Mesodermal cell (in vitro differentiated cells): ENCODE data around the gene OSBPL6. TPM values are rescaled to one million over a fixed set of nuclear protein-coding genes. Genes with fewer than 3 reads are reported as not detected.
"Not testable (repeated sequence)": the region's sequence is repeated elsewhere in the genome, so short reads cannot be mapped to it uniquely, and the experiment has no call there.

ENCODE experiments used
- H3K27ac ChIP-seq: 2 replicates; pipeline ENCODE4 v1.7.0; 2013; ENCODE audit warnings: mild to moderate bottlenecking, low read depth, low read length, moderate library complexity; ENCODE audit not compliant: severe bottlenecking
- H3K36me3 ChIP-seq: 2 replicates; pipeline ENCODE4 v1.7.1; 2013; ENCODE audit warnings: mild to moderate bottlenecking, low read length, moderate library complexity; ENCODE audit not compliant: control insufficient read depth, insufficient read depth
- H3K4me1 ChIP-seq: one replicate; pipeline ENCODE4 v1.7.1; 2013; ENCODE audit warnings: mild to moderate bottlenecking, low read length; ENCODE audit not compliant: insufficient read depth, control insufficient read depth, poor library complexity, severe bottlenecking
- H3K4me3 ChIP-seq: 2 replicates; pipeline ENCODE4 v1.7.0; 2013; ENCODE audit warnings: low read length, control low read depth, mild to moderate bottlenecking; ENCODE audit not compliant: insufficient read depth, poor library complexity, severe bottlenecking; ENCODE audit errors: extremely low read depth
- H3K9me3 ChIP-seq: 2 replicates; pipeline ENCODE4 v1.7.1; 2013; ENCODE audit warnings: mild to moderate bottlenecking, low read length, moderate library complexity; ENCODE audit not compliant: control insufficient read depth
- WGBS, 2 experiments: methylation state at CpG; one replicate each; pipeline ENCODE4 v1.1.5; 2013; ENCODE audit warnings: missing lambda C conversion rate in 2 of 2; ENCODE audit not compliant: insufficient coverage in 2 of 2; 5-methylcytosine and 5-hydroxymethylcytosine counted together
- polyA plus RNA-seq, 2 experiments: library from polyadenylated mRNA; stranded (reverse); fragments of 50-300 nt; gene quantifications; one replicate each; pipeline ENCODE4 v1.2.3, GENCODE V29; 2013

Gene OSBPL6
- 11.7 TPM for polyA plus RNA-seq (2013, experiment 1 of 2)
- 11.1 TPM for polyA plus RNA-seq (2013, experiment 2 of 2)

DNA sequence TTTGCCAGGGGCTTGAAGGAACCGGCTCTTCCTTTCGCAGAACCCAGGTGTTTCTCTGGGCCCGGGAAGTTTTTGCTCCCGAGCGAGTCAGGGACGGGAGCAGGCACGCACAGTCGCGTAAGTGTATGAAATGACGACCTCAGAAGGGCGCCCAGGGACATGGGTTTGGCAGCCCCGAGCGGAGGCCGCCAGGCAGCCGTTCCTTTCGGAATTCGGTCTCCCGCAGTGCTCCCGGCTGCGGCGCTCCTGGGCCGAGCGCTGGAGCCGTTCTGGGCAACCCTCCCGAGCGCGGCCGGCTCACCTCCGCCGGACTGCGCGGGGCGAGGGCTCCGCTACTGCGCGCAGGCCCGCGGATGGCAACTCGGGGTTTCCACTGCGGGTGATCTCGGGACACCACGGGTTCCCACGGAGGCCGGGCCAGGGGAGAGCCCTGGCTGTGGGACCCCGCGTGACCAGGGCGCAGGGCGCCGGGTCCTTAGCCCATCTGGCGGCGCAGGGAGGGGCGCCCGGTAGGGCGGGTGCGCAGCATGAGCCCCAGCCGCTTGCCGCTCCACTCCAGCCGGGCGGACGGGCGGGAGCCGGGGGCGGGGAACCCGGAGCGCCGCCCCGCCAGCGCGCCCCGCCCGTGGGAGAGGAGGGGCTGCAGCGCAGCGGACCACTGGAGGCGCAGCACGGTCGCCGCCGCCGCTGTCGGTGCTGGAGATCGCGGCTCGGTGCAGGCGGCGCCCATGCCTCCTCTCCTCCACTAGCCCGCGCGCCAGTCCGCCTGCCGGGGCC lies at the start of gene OSBPL6:
Gene OSBPL6, plus strand, starts transcription at position 690 of the 777 bp plus-strand sequence. CDS start 111,673 bp downstream, outside the sequence.
- H3K27ac ChIP-seq, result peak within 1 kb of the TSS; percentile 55
- peak within 1 kb of the TSS; percentile 80 for H3K4me3 ChIP-seq
- no peaks in the 10 kb centered on the region for H3K9me3 ChIP-seq
- no peaks in the 10 kb centered on the region for H3K36me3 ChIP-seq
- whole genome bisulfite sequencing, 2 experiments, result 0 to 1% methylated on average over 56 to 82 of the region's 90 CpGs
- H3K4me1 ChIP-seq, result no peaks in the 10 kb centered on the region

DNA sequence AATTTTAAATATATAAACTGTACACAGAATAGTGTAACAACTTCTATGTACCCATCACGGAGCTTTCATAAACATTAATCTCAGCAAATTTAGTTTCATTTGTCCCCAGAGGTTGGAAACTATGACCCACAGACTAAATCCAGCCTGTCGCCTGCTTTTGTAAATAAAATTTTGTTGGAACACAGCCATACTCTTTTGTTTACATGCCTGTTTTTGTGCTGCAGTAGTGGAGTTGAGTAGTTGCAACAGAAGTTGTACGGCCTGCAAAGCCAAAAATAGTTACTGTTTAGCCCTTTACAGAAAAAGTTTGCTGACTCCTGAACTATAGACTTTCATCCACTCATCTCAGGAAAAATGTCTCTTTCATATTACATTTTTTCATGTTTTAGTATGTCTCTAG lies 42.3 kb upstream of the OSBPL6 start:
- H3K4me1 ChIP-seq, result no peaks in the 10 kb centered on the region
- H3K27ac ChIP-seq, result no peak overlapping the region
- no peak overlapping the region for H3K4me3 ChIP-seq
- 100% methylated on average over 1 of the region's 3 CpGs for WGBS, 2 experiments
- no peaks in the 10 kb centered on the region for H3K36me3 ChIP-seq
- H3K9me3 ChIP-seq, result peaks cover 2% of the 10 kb centered on the region

GRCh38 chr2:178152542-178152941 lies 41.8 kb upstream of the OSBPL6 start:
- peaks cover 2% of the 10 kb centered on the region for H3K9me3 ChIP-seq
- H3K4me3 ChIP-seq, result no peak overlapping the region
- no peaks in the 10 kb centered on the region for H3K4me1 ChIP-seq
- no peak overlapping the region for H3K27ac ChIP-seq
- no peaks in the 10 kb centered on the region for H3K36me3 ChIP-seq
- 100% methylated on average over 1 of the region's 4 CpGs for WGBS, 2 experiments

DNA sequence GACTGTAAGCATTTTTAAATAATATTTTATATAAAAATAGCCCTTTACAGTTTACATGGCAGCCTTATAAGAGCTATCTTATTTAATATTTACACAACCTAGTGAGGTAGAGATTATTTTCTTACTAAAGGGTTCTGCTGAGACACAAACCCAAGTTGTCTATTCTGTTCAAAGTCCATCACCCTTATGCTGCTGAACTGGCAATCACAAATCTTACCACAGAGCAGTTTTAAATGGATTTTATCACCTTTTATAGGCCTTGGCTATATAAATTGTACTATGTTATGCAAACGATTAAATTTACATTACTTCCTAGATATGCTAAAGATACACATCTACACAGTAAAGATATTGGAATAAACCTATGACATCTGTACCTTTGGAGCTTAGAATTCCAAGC lies 41.3 kb upstream of the OSBPL6 start:
- Histone ChIP-seq H3K4me3 (no peak overlapping the region), H3K27ac (no peak overlapping the region), H3K9me3 (peaks cover 2% of the 10 kb centered on the region), H3K4me1 (no peaks in the 10 kb centered on the region), H3K36me3 (no peaks in the 10 kb centered on the region)
- WGBS, 2 experiments, result no CpG with 5 or more reads among the region's 1 CpG

DNA sequence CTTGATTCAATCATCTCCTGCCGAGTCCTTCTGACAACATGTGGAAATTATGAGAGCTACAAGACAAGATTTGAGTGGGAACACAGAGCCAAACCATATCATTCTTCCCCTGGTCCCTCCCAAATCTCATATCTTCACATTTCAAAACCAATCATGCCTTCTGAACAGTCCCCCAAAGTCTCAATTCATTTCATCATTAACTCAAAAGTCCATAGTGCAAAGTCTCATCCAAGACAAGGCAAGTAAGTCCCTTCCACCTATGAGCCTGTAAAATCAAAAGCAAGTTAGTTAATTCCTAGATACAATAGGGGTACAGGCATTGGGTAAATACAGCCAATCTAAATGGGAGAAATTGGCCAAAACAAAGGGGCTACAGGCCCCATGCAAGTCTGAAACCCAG lies 40.4 kb upstream of the OSBPL6 start:
- H3K27ac ChIP-seq, H3K36me3 ChIP-seq, H3K4me3 ChIP-seq, H3K4me1 ChIP-seq, H3K9me3 ChIP-seq: not testable (repeated sequence)
- 100% methylated on average over 1 of the region's 1 CpG; no CpG with 5 or more reads in 1 of the 2 experiments for WGBS, 2 experiments

DNA sequence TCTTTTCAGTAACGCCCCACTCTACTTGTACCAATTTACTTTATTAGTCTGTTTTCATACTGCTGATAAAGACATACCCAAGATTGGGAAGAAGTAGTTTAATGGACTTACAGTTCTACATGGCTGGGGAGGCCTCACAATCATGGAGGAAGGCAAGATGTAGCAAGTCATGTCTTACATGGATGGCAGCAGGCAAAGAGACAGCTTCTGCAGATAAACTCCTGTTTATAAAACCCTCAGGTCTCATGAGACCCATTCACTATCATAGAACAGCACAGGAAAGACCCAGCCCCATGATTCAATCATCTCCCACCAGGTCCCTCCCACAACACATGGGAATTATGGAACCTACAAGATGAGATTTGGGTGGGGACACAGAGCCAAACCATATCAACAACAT lies 38.8 kb upstream of the OSBPL6 start:
- Histone ChIP-seq H3K4me3 (no peak overlapping the region), H3K9me3 (peaks cover 2% of the 10 kb centered on the region), H3K4me1 (no peaks in the 10 kb centered on the region), H3K36me3 (no peaks in the 10 kb centered on the region), H3K27ac (no peak overlapping the region)
- WGBS, 2 experiments, result no CpG with 5 or more reads among the region's 1 CpG

GRCh38 chr2:178157574-178157973 lies 36.7 kb upstream of the OSBPL6 start:
- no peak overlapping the region for H3K4me3 ChIP-seq
- H3K9me3 ChIP-seq, result peaks cover 2% of the 10 kb centered on the region
- WGBS, 2 experiments, result 83 to 97% methylated on average over 4 of the region's 5 CpGs
- H3K4me1 ChIP-seq, result no peaks in the 10 kb centered on the region
- no peaks in the 10 kb centered on the region for H3K36me3 ChIP-seq
- no peak overlapping the region for H3K27ac ChIP-seq

- Histone ChIP-seq H3K4me1 (no peaks in the 10 kb centered on the region), H3K9me3 (peaks cover 2% of the 10 kb centered on the region), H3K36me3 (no peaks in the 10 kb centered on the region), H3K27ac (no peak overlapping the region), H3K4me3 (no peak overlapping the region)
- no CpG with 5 or more reads among the region's 1 CpG for WGBS, 2 experiments
Observed at GRCh38 chr2:178159966-178160365, 34.3 kb upstream of the OSBPL6 start.

GRCh38 chr2:178160601-178161000 lies 33.7 kb upstream of the OSBPL6 start:
- no CpG with 5 or more reads among the region's 1 CpG for WGBS, 2 experiments
- Histone ChIP-seq H3K9me3 (no peaks in the 10 kb centered on the region), H3K27ac (no peak overlapping the region), H3K4me1 (no peaks in the 10 kb centered on the region), H3K36me3 (no peaks in the 10 kb centered on the region), H3K4me3 (no peak overlapping the region)

- H3K4me1 ChIP-seq, result no peaks in the 10 kb centered on the region
- H3K9me3 ChIP-seq, result no peaks in the 10 kb centered on the region
- no peak overlapping the region for H3K27ac ChIP-seq
- no peak overlapping the region for H3K4me3 ChIP-seq
- H3K36me3 ChIP-seq, result no peaks in the 10 kb centered on the region
- WGBS, 2 experiments, result 75 to 100% methylated on average over 2 to 3 of the region's 4 CpGs
Observed at GRCh38 chr2:178163395-178163794, 30.9 kb upstream of the OSBPL6 start.

- no peaks in the 10 kb centered on the region for H3K4me1 ChIP-seq
- H3K27ac ChIP-seq, result no peak overlapping the region
- no peak overlapping the region for H3K4me3 ChIP-seq
- no peaks in the 10 kb centered on the region for H3K9me3 ChIP-seq
- H3K36me3 ChIP-seq, result no peaks in the 10 kb centered on the region
- no CpG with 5 or more reads among the region's 1 CpG for WGBS, 2 experiments
Observed at GRCh38 chr2:178163911-178164310, 30.4 kb upstream of the OSBPL6 start.
